T-helper 2 cell treated with Interferon-gamma antibody and Interleukin-4, amounts not matched to agents 5 μg/mL and 100 μg/mL, for 36 hours (primary cell): ENCODE results near the gene CERS4.

ENCODE experiments used
- DNase-seq: peaks from one replicate; pipeline ENCODE4 v3.0.0; 2021; ENCODE audit warnings: low spot score
- H3K27ac Mint-ChIP-seq: one replicate; pipeline ENCODE4 v1.8.0; 2021; ENCODE audit warnings: mild to moderate bottlenecking, mixed read lengths
- H3K27me3 Mint-ChIP-seq: one replicate; pipeline ENCODE4 v1.8.0; 2021; ENCODE audit warnings: low read depth, mixed read lengths
- H3K36me3 Mint-ChIP-seq: one replicate; pipeline ENCODE4 v1.8.0; 2021; ENCODE audit warnings: low read depth, mixed read lengths
- H3K4me1 Mint-ChIP-seq: one replicate; pipeline ENCODE4 v1.8.0; 2021; ENCODE audit warnings: low read depth, mixed read lengths
- H3K4me3 Mint-ChIP-seq: one replicate; pipeline ENCODE4 v1.8.0; 2022; ENCODE audit warnings: mild to moderate bottlenecking, moderate library complexity, mixed read lengths
- H3K9me3 Mint-ChIP-seq: one replicate; pipeline ENCODE4 v1.8.0; 2021; ENCODE audit warnings: mixed read lengths

CERS4 gene, protein sequence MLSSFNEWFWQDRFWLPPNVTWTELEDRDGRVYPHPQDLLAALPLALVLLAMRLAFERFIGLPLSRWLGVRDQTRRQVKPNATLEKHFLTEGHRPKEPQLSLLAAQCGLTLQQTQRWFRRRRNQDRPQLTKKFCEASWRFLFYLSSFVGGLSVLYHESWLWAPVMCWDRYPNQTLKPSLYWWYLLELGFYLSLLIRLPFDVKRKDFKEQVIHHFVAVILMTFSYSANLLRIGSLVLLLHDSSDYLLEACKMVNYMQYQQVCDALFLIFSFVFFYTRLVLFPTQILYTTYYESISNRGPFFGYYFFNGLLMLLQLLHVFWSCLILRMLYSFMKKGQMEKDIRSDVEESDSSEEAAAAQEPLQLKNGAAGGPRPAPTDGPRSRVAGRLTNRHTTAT

DNA sequence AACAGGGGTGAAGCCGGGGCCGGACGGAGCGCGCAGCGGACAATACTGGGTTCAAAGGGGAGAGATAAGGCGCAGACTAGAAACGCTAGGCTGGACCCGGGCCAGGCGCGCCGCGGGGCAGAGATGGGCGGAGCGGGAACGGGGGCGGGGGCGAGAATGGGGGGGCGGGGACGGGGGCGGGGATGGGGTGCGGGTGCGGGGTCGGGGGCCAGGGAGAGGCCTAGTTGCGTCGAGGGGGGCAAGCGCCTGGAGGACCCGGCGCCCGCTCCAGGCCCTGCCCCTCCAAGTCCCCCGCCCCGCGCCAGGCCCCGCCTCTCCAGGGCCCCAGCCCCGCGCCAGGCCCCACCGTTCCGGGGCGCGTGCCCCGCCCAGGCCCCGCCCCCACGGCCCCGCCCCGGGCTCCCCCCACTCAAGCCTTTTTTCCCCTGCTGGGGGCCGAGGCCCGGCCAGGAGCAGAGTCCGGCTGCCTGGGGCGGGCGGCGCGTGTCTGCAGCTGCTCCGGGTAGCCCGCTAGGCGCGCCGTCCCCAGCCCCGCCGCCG is at the start of gene CERS4:
CERS4 (plus strand) TSS at position 449 of the 540 bp plus-strand sequence. CDS start 41,707 bp downstream, outside the sequence.
- H3K27me3 Mint-ChIP-seq: no peaks in the 10 kb centered on the region
- H3K4me3 Mint-ChIP-seq: peak within 1 kb of the TSS; percentile 85
- H3K9me3 Mint-ChIP-seq: no peaks in the 10 kb centered on the region
- peaks cover 3% of the 10 kb centered on the region for H3K36me3 Mint-ChIP-seq
- H3K4me1 Mint-ChIP-seq: peaks cover 19% of the 10 kb centered on the region
- DNase-seq: peak; percentile 66
- H3K27ac Mint-ChIP-seq: peak within 1 kb of the TSS; percentile 85

DNA sequence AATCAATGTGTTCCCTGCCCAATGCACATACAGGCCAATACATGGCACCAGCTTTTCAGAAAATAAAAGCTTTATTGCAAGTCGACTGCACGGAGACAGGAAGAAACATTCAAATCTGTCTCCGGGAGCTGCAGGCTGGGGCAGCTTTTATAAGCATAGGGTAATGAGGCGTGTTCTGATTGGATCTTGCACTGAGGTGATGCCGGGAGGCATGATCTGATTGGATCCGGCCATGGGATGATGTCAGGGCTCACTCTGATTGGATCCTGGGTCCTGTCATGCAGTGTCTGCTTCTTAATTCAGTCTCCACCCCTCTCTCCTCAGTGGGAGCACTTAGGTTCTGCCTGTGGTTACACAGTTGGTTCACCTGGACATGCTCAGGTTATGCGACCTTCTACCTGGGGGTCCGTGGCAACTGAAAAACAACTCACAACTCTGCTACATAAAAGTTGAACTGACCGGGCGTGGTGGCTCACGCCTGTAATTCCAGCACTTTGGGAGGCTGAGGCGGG is 48.0 kb upstream of the CERS4 start:
- Mint-ChIP-seq H3K4me3 (no peak overlapping the region), H3K27me3 (peaks cover 7% of the 10 kb centered on the region), H3K4me1 (peaks cover 4% of the 10 kb centered on the region), H3K36me3 (no peaks in the 10 kb centered on the region), H3K9me3 (no peaks in the 10 kb centered on the region), H3K27ac (no peak overlapping the region)
- DNase-seq: peak; percentile 17

DNA sequence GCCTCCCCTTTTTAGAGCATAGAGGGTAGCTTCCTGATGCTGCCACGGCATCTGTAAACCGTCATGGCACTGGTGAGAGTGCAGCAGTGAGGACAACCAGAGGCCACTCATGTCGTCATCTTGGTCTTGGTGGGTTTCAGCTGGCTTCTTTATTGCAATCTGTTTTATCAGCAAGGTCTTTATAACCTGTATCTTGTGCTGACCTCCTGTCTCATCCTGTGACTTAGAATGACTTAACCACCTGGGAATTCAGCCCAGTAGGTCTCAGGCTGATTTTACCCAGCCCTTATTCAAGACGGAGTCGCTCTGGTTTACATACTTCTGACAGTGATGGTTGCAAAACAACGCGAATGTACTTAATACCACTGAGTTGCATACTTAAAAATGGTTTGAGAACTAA is 45.4 kb upstream of the CERS4 start:
- Mint-ChIP-seq H3K36me3 (no peaks in the 10 kb centered on the region), H3K4me1 (peaks cover 4% of the 10 kb centered on the region), H3K4me3 (no peak overlapping the region), H3K27ac (no peak overlapping the region), H3K27me3 (peaks cover 2% of the 10 kb centered on the region), H3K9me3 (no peaks in the 10 kb centered on the region)
- no peak for DNase-seq

DNA sequence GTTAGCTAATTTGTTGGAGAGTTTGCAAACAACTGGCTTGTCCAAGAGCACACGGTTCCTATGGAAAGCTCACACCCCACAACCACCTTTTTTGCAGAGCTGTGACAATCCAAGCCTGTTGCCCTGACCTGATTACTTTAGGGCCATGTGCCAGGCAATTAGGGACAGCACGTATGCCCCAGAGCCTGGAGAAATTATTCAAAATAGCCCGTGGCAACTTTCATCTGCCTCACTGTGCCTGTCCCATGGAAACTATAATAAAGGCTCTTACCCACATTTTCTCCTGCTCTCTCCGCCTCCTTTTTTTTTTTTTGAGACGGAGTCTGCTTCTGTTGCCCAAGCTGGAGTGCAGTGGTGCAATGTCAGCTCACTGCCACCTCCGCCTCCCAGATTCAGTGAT is 41.2 kb upstream of the CERS4 start:
- Mint-ChIP-seq H3K27ac (no peak overlapping the region), H3K4me1 (no peaks in the 10 kb centered on the region), H3K9me3 (no peaks in the 10 kb centered on the region), H3K36me3 (no peaks in the 10 kb centered on the region), H3K4me3 (no peak overlapping the region), H3K27me3 (peaks cover 2% of the 10 kb centered on the region)
- DNase-seq: no peak

DNA sequence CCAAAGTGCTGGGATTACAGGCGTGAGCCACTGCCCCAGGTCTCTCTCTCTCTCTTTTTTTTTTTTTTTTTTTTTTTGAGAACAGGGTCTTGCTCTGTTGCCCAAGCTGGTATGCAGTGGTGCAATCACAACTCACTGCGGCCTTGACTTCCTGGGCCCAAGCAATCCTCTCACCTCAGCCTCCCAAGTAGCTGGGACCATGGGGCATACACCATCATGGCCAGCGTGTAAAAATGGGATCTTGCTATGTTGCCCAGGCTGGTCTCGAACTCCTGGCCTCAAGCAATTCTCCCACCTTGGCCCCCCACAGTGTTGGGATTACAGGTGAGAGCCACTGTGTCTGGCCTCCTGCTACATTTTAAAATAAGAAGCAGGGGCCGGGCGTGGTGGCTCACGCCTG is 40.6 kb upstream of the CERS4 start:
- no peak overlapping the region for H3K27ac Mint-ChIP-seq
- H3K27me3 Mint-ChIP-seq: peaks cover 2% of the 10 kb centered on the region
- DNase-seq: no peak
- no peaks in the 10 kb centered on the region for H3K4me1 Mint-ChIP-seq
- no peaks in the 10 kb centered on the region for H3K9me3 Mint-ChIP-seq
- H3K36me3 Mint-ChIP-seq: no peaks in the 10 kb centered on the region
- H3K4me3 Mint-ChIP-seq: no peak overlapping the region

DNA sequence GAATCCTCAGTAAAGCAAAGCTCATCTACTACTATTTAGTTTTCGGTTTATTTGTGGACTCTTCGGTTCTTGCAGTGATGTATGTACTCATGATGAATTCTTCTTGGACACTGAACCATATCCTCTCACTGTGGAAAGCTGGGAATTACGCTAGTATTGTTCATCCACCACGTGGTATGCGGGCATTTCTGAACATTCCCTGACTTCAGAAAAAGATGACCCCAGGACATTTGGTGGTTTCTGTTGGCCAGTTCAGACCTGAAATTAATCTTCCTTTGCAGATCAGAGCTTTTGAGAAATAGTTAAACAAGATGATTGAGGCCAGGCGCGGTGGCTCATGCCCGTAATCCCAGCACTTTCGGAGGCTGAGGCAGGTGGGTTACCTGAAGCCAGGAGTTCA is 34.5 kb upstream of the CERS4 start:
- Mint-ChIP-seq H3K4me3 (no peak overlapping the region), H3K9me3 (no peaks in the 10 kb centered on the region), H3K27ac (no peak overlapping the region), H3K36me3 (no peaks in the 10 kb centered on the region), H3K4me1 (peaks cover 6% of the 10 kb centered on the region), H3K27me3 (no peaks in the 10 kb centered on the region)
- no peak for DNase-seq

DNA sequence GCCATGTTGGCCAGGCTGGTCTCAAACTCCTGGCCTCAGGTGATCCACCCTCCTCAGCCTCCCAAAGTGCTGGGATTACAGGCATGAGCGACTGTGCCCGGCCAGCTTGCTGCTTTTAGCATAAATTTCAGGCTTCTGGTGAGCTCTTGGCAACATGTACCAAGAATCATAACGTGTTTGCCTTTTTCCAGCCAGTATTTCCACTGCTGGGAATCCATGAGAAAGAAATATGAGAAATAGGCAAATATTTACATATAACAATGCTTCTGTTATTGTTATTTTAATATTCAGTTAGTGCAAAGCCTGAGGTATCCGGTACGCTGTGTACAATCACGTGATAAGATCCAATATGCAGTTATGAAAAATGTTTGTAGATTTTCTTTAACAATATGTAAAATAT is 29.2 kb upstream of the CERS4 start:
- Mint-ChIP-seq H3K27me3 (no peaks in the 10 kb centered on the region), H3K27ac (no peak overlapping the region), H3K9me3 (no peaks in the 10 kb centered on the region), H3K4me3 (no peak overlapping the region), H3K36me3 (no peaks in the 10 kb centered on the region), H3K4me1 (peaks cover 13% of the 10 kb centered on the region)
- no peak for DNase-seq

DNA sequence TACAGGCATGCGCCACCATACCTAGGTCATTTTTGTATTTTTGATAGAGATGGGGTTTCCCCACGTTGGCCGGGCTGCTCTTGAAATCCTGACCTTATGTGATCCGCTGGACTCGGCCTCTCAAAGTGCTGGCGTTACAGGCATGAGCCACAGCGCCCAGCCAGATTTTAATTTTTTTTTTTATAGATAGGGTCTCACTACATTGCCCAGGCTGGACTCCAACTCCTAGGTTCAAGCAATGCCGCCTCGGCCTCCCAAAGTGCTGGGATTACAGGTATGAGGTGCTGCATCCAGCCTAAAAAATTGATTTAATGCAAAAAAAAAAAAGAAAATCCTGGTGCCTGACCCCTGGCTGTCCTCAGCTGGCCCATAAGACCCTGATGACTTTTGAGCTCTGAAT is 24.9 kb upstream of the CERS4 start:
- no peak for DNase-seq
- H3K4me1 Mint-ChIP-seq: peaks cover 7% of the 10 kb centered on the region
- no peaks in the 10 kb centered on the region for H3K27me3 Mint-ChIP-seq
- H3K36me3 Mint-ChIP-seq: no peaks in the 10 kb centered on the region
- no peak overlapping the region for H3K27ac Mint-ChIP-seq
- H3K9me3 Mint-ChIP-seq: no peaks in the 10 kb centered on the region
- H3K4me3 Mint-ChIP-seq: no peak overlapping the region

DNA sequence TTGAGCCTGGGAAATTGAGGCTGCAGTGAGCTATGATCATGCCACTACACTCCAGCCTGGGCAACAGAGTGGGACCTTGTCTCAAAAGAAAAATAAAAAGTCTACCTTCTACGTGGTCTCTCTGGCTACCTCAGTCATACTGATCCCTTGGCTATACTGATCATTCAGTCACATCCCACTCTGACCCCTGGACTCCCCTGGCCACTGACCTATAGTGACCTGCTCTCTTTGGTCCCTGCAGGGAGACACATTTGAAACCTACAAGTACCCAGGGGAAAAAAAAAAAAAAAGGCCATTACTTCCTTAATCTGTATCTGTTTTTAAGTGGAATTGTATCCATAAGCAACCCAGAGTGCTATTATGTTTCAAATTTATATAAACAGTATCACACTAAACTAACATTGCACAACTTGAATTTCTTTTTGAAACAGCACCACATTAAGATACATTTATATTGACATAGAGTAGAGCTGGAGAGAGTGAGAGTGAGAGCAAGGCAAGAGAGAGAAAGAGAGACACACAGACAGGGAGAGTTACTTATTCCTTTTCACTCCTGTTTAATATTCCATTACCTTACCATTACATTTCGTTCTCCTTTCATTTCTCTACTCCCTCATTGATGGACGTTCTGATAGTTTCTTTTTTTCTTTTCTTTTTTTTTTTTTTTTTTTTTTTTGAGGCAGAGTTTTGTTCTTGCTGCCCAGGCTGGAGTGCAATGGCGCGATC is 23.7 kb upstream of the CERS4 start:
- H3K4me3 Mint-ChIP-seq: no peak overlapping the region
- no peaks in the 10 kb centered on the region for H3K36me3 Mint-ChIP-seq
- no peaks in the 10 kb centered on the region for H3K27me3 Mint-ChIP-seq
- H3K27ac Mint-ChIP-seq: no peak overlapping the region
- no peak for DNase-seq
- no peaks in the 10 kb centered on the region for H3K9me3 Mint-ChIP-seq
- peaks cover 7% of the 10 kb centered on the region for H3K4me1 Mint-ChIP-seq

DNA sequence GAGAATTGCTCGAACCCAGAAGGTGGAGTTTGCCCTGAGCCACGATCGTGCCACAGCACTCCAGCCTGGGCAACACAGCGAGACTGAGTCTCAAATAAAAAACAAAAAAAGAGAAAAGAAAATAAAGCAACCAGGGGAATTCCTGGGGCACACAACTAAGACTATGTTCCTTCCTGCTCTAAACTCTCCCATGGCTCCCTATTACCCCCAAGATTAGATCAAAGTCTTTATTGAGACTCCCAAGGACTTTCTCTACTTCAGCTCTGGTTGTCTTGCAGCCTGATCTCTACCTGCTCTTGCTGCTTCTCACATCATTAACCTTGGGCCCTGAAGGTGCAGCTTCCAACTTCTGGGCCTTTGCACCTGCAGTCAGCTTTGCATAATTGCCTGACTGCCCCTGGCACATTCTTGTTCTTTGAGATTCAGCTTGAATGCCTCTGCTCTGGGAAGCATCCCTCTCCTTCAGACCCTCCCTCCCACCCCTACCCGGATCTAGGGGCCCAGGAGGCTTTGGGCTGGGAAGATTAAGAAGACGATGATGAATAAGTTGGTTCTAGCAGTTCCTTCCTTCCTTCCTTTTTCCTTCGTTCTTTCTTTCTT is 16.8 kb upstream of the CERS4 start:
- Mint-ChIP-seq H3K4me3 (no peak overlapping the region), H3K27me3 (no peaks in the 10 kb centered on the region), H3K9me3 (no peaks in the 10 kb centered on the region), H3K27ac (peak overlapping the region; percentile 79), H3K36me3 (peaks cover 3% of the 10 kb centered on the region), H3K4me1 (peaks cover 35% of the 10 kb centered on the region)
- DNase-seq: no peak

DNA sequence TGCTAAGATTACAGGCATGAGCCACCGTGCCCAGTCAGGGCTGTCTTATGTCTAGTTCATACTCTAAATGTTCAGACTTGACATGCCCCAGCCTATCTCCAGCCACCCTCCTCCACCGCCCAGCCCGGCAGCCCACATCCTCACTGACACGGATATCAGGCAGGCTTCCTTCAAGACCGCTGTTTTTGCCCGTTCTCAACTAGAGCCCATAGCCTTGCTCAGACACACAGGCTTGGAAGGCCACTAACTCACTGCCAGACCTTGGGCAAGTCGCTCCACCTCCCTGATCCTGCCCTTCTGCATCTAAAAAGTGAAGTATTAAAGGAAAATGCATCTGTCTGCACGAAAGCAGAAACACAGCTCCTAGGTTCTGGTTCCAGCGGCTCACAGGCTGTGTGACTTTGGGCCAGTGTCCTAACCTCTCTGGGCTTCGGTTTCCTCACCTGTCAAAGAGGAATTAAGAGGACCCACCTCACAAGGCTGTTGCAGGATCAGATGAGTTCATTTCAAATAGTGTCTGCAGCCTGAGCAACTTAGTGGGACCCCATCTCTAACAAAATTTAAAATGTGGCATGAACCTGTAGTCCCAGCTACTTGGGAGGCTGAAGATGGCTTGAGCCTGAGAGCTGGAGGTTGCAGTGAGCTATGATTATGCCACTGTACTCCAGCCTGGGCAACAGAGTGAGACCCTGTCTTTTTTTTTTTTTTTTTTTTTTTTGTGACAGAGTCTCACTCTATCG is 14.5 kb upstream of the CERS4 start:
- peaks cover 35% of the 10 kb centered on the region for H3K4me1 Mint-ChIP-seq
- H3K27me3 Mint-ChIP-seq: peaks cover 2% of the 10 kb centered on the region
- DNase-seq: peak; percentile 41
- H3K27ac Mint-ChIP-seq: peak overlapping the region; percentile 93
- H3K4me3 Mint-ChIP-seq: peak overlapping the region; percentile 81
- peaks cover 3% of the 10 kb centered on the region for H3K36me3 Mint-ChIP-seq
- H3K9me3 Mint-ChIP-seq: no peaks in the 10 kb centered on the region

DNA sequence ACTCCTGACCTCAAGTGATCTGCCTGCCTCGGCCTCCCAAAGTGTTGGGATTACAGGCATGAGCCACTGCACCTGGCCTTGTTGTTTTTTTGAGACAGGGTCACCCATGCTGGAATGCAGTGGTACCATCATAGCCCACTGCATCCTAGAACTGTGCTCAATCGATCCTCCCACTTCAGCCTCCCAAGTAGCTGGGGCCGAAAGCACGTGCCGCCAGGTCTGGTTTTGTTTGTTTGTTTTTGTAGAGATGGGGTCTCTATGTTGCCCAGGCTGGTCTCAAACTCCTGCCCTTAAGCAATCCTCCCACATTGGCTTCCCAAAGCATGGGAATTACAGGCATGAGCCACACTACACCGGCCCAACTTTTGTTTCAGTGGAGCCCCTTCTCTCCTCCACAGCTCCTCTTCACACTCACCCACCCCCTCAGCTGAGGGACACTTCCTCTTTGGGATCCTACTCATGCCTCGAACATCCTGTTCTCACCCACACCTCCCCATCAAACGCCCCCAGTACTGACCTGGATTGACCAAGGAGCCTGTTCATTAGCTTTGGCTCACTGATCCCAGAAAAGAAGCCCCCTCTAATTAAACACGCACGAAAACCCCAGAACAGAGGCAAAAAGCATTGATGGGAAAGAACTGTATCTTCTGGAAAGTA is 12.8 kb upstream of the CERS4 start:
- H3K27me3 Mint-ChIP-seq: peaks cover 11% of the 10 kb centered on the region

More for the DNA sequence above, 12.8 kb upstream of the CERS4 start:
- Mint-ChIP-seq H3K36me3 (peaks cover 3% of the 10 kb centered on the region), H3K4me1 (peaks cover 35% of the 10 kb centered on the region), H3K9me3 (no peaks in the 10 kb centered on the region), H3K4me3 (peak overlapping the region; percentile 40), H3K27ac (peak overlapping the region; percentile 69)
- no peak for DNase-seq
